ENCODE results near the gene TMEM198.

Gene TMEM198

DNA sequence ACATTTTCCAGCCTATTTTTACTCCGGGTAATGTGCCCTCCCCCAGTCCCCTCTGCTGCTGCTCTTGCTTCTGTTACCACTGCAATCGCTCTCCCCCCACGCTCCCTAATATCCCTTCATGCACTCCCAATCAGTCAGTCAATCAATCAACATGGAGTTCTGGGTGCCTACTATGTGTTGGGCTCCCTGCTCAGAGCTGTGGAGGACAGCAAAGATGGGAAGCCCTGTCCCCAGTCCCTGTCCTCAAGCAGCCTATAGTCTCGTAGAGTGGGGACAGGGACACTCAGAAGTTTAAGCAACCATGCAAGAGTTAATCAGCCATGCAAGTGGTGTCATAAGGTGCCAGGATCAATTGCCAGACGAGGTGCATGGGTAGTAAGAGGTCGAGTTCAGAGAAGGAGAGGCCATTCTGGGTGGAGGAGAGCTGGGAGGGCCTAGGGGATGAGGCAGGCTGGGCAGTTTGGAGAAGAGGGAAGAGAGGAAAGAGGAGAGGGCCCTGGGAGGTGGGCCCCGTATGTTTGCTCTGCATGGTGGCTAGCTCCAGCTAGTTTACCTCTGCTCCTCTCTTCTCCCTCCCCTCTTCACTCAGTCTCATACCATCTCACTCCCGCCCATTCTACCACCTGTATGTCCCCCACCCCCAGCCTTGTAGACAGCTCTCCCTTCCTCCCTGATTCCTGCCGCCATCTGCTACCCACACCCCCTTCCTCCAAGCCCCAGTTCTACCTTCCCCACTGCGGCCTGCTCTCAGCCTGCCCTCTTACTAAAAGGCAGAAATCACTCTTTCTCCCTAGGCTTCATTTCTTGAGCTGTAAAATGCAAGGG lies 25.7 kb upstream of the TMEM198 start:
- Mint-ChIP-seq H3K36me3 (no peaks in the 10 kb centered on the region), H3K9me3 (no peaks in the 10 kb centered on the region), H3K4me3 (no peak overlapping the region), H3K27ac (no peak overlapping the region), H3K27me3 (peaks cover 52% of the 10 kb centered on the region), H3K4me1 (peaks cover 23% of the 10 kb centered on the region)

DNA sequence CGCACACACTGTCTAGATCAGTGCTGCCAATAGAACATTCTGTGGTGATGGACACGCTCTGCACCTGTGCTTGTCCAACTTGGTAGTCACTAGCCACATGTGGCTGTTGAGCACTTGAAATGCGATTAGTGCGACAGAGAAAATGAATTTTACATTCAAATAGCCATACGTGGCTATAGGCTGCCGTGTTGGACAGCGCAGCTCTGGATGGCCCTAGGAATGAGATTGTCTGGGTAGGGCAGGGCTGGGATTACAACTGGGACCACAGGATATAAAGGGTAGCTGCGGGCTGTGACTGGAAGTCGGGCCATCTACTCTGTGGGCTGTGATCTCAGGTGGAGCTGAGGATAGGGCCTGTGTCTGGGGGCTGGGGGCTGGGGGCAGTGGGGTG lies 24.3 kb upstream of the TMEM198 start:
- Mint-ChIP-seq H3K4me1 (peaks cover 17% of the 10 kb centered on the region), H3K9me3 (no peaks in the 10 kb centered on the region), H3K4me3 (no peak overlapping the region), H3K36me3 (no peaks in the 10 kb centered on the region), H3K27ac (no peak overlapping the region), H3K27me3 (peaks cover 49% of the 10 kb centered on the region)

DNA sequence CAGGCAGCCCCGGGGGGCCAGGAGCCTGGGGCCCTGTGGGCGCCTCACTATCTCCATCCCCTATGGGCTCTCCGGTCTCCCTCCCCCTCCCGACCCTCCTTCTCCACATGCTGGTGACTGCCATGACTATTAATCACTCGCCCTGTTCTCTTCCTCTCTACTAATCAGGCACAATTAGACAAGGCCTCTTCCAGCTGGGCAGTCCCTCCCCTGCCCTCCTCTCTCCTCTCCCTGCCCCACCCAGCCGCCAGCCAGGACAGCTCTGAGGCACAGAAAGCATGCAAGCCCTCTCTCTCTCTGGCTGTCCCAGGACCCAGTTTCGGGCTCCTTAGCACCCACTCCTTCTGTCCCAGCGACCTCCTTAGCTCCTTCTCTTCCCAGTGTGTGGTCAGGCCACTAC lies 23.7 kb upstream of the TMEM198 start:
- Mint-ChIP-seq H3K27me3 (peaks cover 51% of the 10 kb centered on the region), H3K4me3 (no peak overlapping the region), H3K27ac (no peak overlapping the region), H3K4me1 (peaks cover 17% of the 10 kb centered on the region), H3K36me3 (no peaks in the 10 kb centered on the region), H3K9me3 (no peaks in the 10 kb centered on the region)

DNA sequence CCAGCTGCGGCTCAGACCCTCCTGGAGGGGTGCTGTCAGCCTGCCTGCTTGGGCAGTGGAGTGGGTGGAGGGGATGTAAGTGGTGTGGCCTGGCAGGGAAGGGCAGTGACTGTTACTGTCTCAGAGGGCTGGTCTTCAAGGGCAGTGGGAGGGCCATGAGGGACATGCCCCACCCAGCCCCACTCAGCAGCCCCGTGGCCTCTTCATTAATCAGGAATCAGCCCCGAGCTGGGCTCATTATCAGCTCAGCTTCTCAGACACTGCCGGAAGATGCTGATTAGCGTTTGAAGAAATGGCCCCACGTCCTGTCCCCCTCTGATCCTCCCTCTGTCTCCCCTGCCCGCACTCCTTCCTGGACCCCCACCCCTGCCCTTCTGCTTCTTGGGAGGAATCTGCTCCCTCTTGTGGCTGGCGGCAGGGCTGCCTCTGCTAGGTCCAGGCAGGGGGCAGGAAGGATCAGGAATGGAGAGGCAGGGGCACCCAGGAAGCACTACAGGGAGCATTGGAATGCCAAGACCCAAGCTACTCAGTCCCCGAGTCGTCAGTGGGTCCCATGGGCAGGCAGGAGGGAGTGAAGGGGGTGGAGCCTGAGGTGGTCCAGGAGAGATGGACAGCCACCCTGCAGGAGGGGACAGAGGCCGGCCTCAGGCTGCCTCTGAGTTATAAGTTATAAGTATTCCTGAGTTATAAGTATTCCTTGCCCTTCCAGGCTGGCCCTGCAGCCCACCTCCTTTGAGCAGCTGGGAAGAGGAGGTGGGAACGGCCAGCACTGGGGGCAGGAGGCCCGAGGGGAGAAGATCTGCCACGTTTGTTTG lies 22.6 kb upstream of the TMEM198 start:
- peaks cover 17% of the 10 kb centered on the region for H3K4me1 Mint-ChIP-seq
- no peaks in the 10 kb centered on the region for H3K36me3 Mint-ChIP-seq
- H3K27me3 Mint-ChIP-seq: peaks cover 51% of the 10 kb centered on the region
- H3K4me3 Mint-ChIP-seq: peak overlapping the region; percentile 37
- no peak overlapping the region for H3K27ac Mint-ChIP-seq
- no peaks in the 10 kb centered on the region for H3K9me3 Mint-ChIP-seq

DNA sequence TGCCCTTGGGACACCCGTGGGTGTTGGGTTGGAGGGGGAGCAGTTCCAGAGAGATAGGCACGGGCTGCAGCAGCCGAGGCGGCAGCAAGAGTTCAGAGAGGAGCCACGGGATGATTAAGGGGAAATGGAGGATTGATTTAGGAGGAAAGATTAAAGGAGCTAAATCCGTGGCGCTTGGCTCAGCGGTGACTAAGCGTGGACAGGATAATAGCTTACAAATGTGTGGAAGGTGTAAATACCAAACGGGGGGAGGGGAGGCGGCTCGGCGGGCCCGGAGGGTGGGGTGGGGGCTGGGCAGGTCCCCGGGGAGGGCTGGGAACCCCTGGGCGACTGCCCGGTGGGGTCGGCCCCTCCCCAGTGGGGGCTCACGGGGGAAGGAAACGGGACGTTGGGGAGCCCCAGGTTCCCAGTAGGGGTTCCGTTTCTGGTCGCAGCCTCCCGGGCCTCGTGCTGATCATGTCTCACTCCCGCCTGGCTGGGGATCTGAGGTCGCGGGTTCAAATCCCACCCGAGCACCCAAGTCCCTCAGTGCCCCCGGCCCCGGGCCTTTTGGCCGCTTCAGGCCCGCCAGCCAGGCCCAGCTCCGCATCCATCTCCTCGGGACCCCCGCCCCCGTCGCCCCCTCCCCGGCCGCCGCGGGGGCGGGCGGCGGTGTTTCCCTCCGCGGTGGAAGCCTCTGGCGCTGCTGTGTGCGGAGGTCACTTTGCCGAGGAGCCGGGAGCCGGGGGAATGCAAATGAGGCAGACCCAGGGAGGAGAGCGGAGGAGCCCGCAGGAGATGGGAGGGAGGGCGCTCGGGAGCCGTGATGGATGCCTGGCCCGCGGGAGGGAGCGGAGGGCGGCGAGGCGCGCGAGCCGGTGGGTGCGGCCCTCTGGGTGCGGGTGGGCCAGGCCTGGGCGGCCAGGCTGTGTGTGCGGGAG lies 21.5 kb upstream of the TMEM198 start:
- peaks cover 17% of the 10 kb centered on the region for H3K4me1 Mint-ChIP-seq
- H3K36me3 Mint-ChIP-seq: no peaks in the 10 kb centered on the region
- H3K27me3 Mint-ChIP-seq: peaks cover 54% of the 10 kb centered on the region
- H3K27ac Mint-ChIP-seq: peak overlapping the region; percentile 18
- H3K4me3 Mint-ChIP-seq: no peak overlapping the region
- H3K9me3 Mint-ChIP-seq: no peaks in the 10 kb centered on the region

DNA sequence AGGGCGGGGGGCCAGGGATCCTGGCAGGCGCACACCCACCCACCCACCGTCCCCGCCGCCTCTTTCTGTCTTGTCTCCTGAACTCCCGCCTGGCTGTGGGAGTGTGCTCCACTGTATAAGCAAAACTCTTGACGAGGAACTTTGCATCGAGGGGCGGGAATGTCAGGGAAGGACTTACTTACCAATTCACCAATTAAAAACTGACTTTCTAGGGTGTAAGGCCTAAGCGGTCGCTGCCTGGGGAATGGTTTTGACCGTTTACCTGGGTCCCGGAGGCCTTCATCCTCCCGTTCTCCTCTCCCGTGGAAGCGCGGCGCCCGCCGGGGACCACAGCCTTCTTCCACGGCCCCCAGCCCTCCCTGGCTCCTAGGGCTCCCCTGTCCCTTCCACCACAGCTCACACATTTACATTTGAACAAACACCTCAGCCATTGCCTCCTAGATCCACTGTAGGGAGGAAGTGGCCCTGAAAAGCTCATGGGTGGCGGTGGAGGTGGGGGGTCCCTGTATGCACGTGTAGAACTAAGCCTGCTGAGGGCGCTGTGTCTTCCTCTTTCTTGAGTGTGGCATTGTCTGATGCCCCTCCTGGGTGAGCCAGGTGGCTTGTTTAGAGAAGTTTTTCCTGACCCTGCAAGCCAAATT lies 20.7 kb upstream of the TMEM198 start:
- Mint-ChIP-seq H3K4me3 (peak overlapping the region; percentile 38), H3K27ac (no peak overlapping the region), H3K9me3 (no peaks in the 10 kb centered on the region), H3K36me3 (no peaks in the 10 kb centered on the region), H3K4me1 (peaks cover 17% of the 10 kb centered on the region), H3K27me3 (peaks cover 52% of the 10 kb centered on the region)

DNA sequence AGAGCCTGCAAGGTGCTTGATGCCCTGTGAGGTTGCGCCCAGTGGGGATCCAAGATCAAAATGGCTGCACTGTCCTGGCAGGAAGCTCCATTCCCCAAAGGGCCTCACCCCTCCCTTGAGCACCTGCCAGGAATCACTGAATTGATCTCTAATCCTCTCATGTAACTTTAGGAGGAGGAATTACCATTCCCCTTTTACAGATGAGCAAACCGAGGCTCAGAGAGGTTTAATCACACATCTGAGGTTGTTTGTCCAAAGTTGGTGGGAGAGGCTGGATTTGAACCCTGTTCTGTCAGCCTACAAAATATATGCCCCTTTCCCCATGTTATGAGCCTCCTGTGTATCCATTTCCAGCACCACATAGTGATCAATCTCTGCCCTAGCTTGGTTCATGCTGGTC lies 19.0 kb upstream of the TMEM198 start:
- Mint-ChIP-seq H3K27ac (no peak overlapping the region), H3K27me3 (peaks cover 60% of the 10 kb centered on the region), H3K9me3 (no peaks in the 10 kb centered on the region)

DNA sequence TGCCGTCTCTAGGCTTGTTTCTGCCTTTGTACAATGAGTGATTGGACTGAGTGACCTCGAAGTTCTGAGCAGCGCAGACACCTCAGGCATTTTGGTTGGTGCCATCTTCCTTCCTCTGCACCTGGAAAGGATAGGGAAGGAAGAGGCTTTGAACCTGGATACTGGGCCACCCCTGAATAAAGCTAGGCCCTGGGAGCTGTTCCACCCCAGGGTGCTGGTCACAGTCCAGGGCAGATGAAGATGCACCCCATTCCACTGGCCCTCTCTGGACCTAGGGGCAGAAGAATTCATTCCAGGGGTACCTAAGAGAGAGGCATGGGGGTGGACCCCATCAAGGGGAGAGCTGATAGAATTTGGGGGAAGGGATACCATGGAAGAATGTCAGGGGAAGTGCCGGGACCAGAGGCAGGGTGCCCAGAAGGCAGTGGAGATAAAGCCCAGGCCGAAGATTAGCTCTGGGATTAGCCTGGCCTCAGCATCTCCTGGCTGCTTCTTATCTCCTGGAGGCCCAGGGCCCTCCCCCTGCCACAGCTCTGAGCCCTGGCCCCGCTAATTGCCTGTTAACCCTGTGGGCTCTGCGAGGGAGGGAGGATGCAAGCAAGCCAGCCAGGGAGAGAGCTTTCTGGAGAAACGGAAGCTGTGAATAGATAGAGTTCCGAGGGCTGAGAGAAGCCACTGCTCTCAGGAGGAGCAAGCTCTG lies 18.1 kb upstream of the TMEM198 start:
- peaks cover 58% of the 10 kb centered on the region for H3K27me3 Mint-ChIP-seq

More for the DNA sequence above, 19.0 kb upstream of the TMEM198 start:
- H3K4me1 Mint-ChIP-seq: peaks cover 17% of the 10 kb centered on the region
- no peak overlapping the region for H3K4me3 Mint-ChIP-seq
- no peaks in the 10 kb centered on the region for H3K36me3 Mint-ChIP-seq

DNA sequence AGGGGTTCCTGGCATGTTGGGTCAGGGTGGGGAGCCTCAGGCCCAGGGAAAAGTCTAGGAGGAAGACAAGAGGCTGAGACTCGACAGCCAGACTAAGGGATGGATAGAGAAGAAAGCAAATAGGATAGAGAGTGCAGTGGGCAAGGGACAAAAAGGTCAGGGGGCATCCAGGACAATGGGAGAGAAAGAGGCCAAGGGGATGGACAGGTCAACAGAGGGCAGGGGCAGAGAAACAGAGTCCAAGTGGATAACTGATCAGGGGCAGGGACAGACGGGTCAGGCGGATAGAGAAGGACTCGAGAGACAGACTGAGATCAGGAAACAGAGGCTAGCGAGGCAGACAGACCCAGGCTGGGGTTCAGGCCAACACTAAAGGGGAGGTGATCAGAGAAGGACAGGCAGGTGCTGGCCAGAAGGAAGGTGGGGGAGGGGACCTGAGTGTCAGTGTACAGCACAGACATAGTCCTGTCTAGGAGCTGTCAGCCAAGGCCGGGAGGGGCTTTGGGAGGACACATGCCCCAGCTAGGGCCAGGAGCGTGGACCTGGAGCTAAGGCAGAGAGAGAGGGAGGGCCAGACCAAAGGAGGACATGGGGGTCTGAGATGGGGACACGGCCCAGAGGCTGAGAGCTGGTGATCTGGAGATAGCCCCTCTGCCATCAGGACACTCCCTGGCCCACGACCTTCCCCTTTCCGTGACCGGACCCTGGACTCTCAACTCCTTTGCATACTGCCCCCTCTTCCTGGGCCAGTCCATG lies 17.3 kb upstream of the TMEM198 start:
- Mint-ChIP-seq H3K36me3 (no peaks in the 10 kb centered on the region), H3K4me1 (peaks cover 14% of the 10 kb centered on the region), H3K9me3 (no peaks in the 10 kb centered on the region), H3K4me3 (no peak overlapping the region), H3K27me3 (peaks cover 55% of the 10 kb centered on the region), H3K27ac (no peak overlapping the region)

More for the DNA sequence above, 18.1 kb upstream of the TMEM198 start:
- H3K9me3 Mint-ChIP-seq: no peaks in the 10 kb centered on the region
- H3K27ac Mint-ChIP-seq: no peak overlapping the region
- H3K36me3 Mint-ChIP-seq: no peaks in the 10 kb centered on the region
- H3K4me3 Mint-ChIP-seq: no peak overlapping the region
- H3K4me1 Mint-ChIP-seq: peaks cover 17% of the 10 kb centered on the region

DNA sequence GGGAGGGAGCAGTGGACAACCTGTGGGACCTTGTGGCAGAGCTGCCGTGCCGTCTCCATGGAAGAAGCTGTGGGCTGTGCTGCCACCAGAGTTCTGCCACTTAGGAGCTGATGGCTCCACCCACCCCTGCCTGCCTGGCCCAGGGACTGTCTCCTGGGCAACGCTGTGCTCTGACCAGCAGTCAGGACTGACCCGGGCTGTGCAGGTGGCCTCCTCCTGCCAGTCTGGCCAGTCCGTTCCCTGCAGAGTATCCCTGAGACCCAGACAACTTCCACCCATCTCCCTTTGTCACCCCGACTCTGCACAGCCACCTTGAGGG lies 16.8 kb upstream of the TMEM198 start:
- Mint-ChIP-seq H3K36me3 (no peaks in the 10 kb centered on the region), H3K9me3 (no peaks in the 10 kb centered on the region), H3K27ac (no peak overlapping the region), H3K4me1 (peaks cover 9% of the 10 kb centered on the region), H3K27me3 (peaks cover 50% of the 10 kb centered on the region), H3K4me3 (no peak overlapping the region)

DNA sequence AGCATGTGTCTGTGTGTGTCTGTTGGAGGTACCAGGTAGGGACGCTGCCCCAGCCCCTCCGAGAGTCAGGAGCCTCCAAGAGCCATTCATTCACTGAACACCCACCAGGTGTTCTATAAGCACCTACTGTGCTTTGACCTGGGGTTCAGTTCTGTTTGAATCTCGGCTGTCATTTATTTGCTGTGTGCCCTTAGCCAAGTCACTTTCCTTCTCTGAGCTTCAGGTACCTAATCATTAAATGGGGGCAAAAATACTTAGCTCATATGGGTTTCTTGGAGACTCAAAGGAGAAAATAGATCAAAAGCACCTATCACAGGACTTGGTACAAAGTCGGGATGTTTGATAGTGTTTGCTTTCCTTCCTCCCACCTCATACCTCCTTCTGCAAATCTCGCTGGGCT lies 16.4 kb upstream of the TMEM198 start:
- Mint-ChIP-seq H3K27me3 (peaks cover 49% of the 10 kb centered on the region), H3K36me3 (no peaks in the 10 kb centered on the region), H3K4me1 (peaks cover 6% of the 10 kb centered on the region), H3K4me3 (no peak overlapping the region), H3K27ac (no peak overlapping the region), H3K9me3 (no peaks in the 10 kb centered on the region)

DNA sequence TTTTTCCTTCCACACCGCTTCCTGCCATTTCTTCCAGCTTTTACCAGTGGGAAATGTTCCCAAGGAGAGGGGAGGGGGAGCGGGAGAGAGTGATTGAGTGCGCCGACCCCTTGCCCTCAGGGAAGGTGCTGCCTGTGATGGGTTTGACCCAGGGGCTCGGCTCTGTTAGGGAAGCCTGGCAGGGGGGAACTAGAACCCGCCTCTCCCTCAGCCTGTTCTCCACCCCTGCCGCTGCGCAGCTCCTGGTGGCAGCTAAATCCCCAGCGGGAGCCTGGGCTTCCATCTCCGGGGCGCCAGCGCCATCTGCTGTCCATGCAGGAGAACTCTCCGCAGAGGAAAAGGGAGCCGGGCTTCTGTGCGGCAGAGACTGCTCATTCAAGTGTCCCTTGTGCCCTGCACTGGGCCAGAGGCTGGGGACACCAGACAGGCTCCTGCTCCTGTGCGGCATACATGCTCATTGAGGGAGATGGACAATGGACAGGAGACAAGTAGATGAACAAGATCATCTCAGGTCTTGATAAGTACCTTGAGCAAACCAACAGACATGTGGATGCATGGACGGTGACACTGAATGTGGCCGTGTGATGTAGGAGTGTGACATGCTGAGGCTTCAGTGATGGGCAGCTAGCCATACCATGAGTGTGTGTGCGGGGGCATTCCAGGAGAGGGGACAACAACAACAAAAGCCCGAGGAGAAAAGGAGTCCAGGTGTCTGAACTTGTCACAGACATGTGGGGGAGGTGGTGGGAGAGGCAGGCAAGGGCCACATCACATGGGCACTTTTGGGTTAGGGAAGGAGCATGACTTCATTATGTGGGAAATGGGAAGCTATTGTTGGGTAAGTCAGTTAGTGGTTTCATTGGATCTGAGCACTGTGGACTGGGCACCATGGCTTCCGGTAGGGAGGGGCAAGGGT lies 13.5 kb upstream of the TMEM198 start:
- H3K27me3 Mint-ChIP-seq: peaks cover 34% of the 10 kb centered on the region
- H3K27ac Mint-ChIP-seq: no peak overlapping the region
- no peaks in the 10 kb centered on the region for H3K9me3 Mint-ChIP-seq
- H3K4me1 Mint-ChIP-seq: no peaks in the 10 kb centered on the region
- no peak overlapping the region for H3K4me3 Mint-ChIP-seq
- H3K36me3 Mint-ChIP-seq: no peaks in the 10 kb centered on the region

DNA sequence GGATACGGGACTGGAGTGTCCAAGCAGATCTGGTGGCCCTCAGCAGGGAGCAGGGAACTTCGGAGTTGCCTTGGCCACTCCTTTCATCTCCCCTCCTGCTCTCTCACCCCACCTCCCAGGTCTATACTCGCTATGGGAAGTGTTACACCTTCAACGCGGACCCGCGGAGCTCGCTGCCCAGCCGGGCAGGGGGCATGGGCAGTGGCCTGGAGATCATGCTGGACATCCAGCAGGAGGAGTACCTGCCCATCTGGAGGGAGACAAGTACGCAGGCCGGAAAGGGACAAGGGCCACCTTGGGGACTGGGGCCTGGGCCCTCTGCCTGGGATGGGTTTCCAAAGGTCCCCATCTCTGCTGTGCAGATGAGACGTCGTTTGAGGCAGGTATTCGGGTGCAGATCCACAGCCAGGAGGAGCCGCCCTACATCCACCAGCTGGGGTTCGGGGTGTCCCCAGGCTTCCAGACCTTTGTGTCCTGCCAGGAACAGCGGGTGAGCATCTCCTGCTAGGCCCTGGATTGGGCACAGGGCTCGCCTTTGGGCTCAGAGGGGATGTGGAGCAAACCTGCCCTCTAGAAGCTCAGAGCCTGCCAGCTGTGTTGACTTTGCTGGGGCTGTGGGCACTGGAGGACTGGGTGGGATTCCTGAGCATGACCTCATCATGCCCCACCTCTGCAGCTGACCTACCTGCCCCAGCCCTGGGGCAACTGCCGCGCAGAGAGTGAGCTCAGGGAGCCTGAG lies 12.0 kb upstream of the TMEM198 start:
- Mint-ChIP-seq H3K4me1 (no peaks in the 10 kb centered on the region), H3K27me3 (peaks cover 26% of the 10 kb centered on the region), H3K4me3 (no peak overlapping the region), H3K27ac (no peak overlapping the region), H3K36me3 (no peaks in the 10 kb centered on the region), H3K9me3 (no peaks in the 10 kb centered on the region)

Data from activated naive CD4-positive, alpha-beta T cell treated with anti-CD3 and anti-CD28 coated beads, Interleukin-2, amount 50 U/mL, for 24 hours (primary cell).